ENCODE measurements around the gene JTB. TPM values are rescaled to one million over a fixed set of nuclear protein-coding genes. Genes with fewer than 3 reads are reported as not detected.

Gene JTB
- total RNA-seq, 2 donors from 2014 or later, result 168 to 248 TPM

DNA sequence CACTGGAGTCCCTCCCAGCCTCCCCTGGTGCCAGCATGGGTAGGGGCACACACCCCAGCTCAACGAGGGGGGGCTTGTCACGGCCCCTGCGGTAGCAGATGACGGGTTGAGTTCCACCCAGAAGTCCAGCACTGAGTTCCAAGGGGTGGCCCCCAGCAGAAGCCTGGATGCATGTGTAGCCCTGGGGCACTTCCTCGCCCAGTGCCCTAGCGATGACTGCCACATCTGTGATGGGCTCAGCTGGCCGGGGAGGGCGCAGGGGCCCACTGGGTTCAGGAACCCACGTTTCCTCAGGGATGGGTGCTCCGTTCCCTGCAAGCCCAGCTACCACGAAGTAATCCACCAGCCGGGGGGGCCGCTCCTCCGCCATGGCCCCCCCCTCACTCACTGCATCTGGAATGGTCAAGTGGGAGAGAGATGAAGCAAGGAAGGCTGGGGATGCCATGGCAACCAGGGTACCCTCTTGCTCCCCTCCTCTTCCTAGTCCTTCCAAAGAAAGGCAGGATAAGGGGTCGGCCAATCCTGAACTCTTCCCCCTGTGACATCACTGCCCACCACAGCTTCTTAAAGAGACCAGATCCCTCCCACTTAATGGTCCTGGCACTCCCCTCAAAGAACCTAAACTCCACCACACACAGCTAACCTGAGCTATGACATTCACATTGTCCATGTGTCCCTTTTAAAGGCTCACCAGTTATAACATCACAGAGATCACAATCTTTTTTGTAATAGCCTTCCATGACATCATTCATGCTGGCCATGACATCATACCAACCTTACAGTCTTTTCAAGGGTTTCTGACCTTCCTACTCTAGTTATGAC lies 33.3 kb downstream of the JTB start:
- Histone ChIP-seq H3K27ac (peak overlapping the region; percentile 98), H3K27me3 (no peaks in the 10 kb centered on the region), H3K9me3 (no peaks in the 10 kb centered on the region), H3K4me3 (peak overlapping the region in 1 of 2 donors; percentile 90), H3K4me1 (peaks cover 0 to 35% of the 10 kb centered on the region in 2 donors), H3K36me3 (peaks cover 47% of the 10 kb centered on the region)
- TF ChIP-seq CTCF (IDR thresholded peaks at IDR 0.05), result no peak
- DNase-seq (ENCODE audit: low spot score), result no peak

DNA sequence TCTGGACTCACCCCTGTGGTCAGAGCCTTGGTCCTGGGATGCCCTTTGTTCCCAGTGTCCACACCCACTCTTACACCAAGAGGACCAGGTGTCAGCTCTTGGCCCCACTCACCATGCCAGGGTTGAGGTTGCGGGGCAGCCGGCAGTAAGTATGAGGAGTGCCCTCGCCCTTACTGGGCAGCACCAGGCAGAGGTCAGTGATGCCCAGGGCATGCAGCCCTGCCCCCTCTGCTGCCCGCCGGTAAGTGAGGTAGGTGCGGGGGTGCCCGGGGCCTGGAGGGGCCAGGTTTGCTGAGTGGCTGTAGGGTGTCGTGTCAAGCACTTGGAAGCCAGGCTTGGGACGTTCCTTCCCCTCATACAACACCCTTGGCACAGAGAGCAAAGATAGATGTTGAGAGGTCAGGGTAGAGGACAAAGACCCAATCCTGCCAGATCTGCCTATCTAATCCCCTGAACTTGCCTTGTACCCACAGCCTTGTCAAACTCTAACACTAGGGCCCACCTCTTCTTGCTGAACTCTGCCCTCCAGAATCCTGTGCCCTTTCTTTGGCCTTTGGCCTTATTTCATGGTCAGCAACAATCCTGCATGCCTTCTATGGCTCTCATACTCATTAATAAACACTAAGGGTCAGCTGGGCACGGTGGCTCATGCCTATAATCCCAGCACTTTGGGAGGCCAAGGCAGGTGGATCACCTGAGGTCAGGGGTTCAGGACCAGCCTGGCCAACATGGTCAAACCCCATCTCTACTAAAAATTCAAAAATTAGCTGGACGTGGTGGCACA lies 34.5 kb downstream of the JTB start:
- Histone ChIP-seq H3K4me1 (peaks cover 0 to 35% of the 10 kb centered on the region in 2 donors), H3K36me3 (peaks cover 44% of the 10 kb centered on the region), H3K4me3 (no peak overlapping the region), H3K27ac (no peak overlapping the region), H3K27me3 (no peaks in the 10 kb centered on the region), H3K9me3 (no peaks in the 10 kb centered on the region)
- DNase-seq (ENCODE audit: low spot score), result no peak
- no peak for TF ChIP-seq CTCF (IDR thresholded peaks at IDR 0.05)

- no peaks in the 10 kb centered on the region for H3K27me3 ChIP-seq
- peaks cover 45% of the 10 kb centered on the region for H3K36me3 ChIP-seq
- H3K27ac ChIP-seq, result no peak overlapping the region
- peaks cover 0 to 32% of the 10 kb centered on the region in 2 donors for H3K4me1 ChIP-seq
- DNase-seq (ENCODE audit: low spot score), result no peak
- no peak overlapping the region for H3K4me3 ChIP-seq
- H3K9me3 ChIP-seq, result no peaks in the 10 kb centered on the region
- TF ChIP-seq CTCF (IDR thresholded peaks at IDR 0.05), result no peak
Observed at GRCh38 chr1:153941826-153942725, 35.4 kb downstream of the JTB start.

DNA sequence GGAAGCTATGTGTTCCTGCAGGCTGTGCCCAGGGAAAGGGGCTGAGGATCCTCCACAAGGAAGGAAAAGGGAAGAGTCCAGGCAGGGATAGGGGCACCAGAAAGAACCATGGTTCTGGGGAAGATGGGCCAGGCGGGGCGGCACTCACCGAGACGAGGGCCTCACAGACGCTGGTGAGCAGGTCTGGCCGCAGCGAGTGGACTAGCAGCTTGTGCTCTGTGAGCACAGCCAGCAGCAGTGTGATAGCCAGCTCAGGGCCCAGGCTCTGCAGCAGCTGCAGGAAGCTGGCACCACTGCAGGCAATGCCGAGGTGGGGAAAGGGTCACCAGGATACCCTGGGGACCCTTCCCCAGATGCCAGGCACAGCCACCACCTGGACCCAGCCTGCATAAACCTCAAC lies 36.7 kb downstream of the JTB start:
- Histone ChIP-seq H3K4me3 (no peak overlapping the region), H3K36me3 (peaks cover 58% of the 10 kb centered on the region), H3K4me1 (peaks cover 0 to 26% of the 10 kb centered on the region in 2 donors), H3K27me3 (no peaks in the 10 kb centered on the region), H3K27ac (no peak overlapping the region), H3K9me3 (no peaks in the 10 kb centered on the region)
- no peak for DNase-seq (ENCODE audit: low spot score)
- no peak for TF ChIP-seq CTCF (IDR thresholded peaks at IDR 0.05)

GRCh38 chr1:153939476-153939875 lies 38.0 kb downstream of the JTB start:
- Histone ChIP-seq H3K36me3 (peaks cover 71% of the 10 kb centered on the region), H3K27ac (no peak overlapping the region), H3K27me3 (no peaks in the 10 kb centered on the region), H3K4me1 (peaks cover 0 to 15% of the 10 kb centered on the region in 2 donors), H3K4me3 (no peak overlapping the region), H3K9me3 (no peaks in the 10 kb centered on the region)
- DNase-seq (ENCODE audit: low spot score), result no peak
- no peak for TF ChIP-seq CTCF (IDR thresholded peaks at IDR 0.05)
